Hepatocyte (in vitro differentiated cells): ENCODE results near the gene AMPD1.

Source experiments
- CTCF ChIP-seq: fragments of 200-600 bp; sonication (generic); IDR thresholded peaks from 2 replicates; pipeline ENCODE4 v1.5.1; 2016; ENCODE audit warnings: antibody characterized with exemption, mild to moderate bottlenecking; ENCODE audit not compliant: poor library complexity
- EZH2 ChIP-seq: fragments of 200-600 bp; sonication (generic); IDR thresholded peaks from 2 replicates; pipeline ENCODE4 v1.6.1; 2016; ENCODE audit warnings: antibody characterized with exemption, mild to moderate bottlenecking, borderline replicate concordance
- EZH2phosphoT487 ChIP-seq: fragments of 200-600 bp; sonication (generic); IDR thresholded peaks from one replicate; pipeline ENCODE4 v1.6.1; 2018; ENCODE audit warnings: antibody characterized with exemption, mild to moderate bottlenecking, low read depth, moderate library complexity; ENCODE audit not compliant: unreplicated experiment, severe bottlenecking

GRCh38 chr1:114685851-114686250 is 9.5 kb downstream of the AMPD1 start:
- TF ChIP-seq EZH2 (no peak), EZH2phosphoT487 (no peak), CTCF (no peak)
